NCI-H2029 (cell line): Measurements from ENCODE around the gene AMIGO2.

Source experiments
- DNase-seq: peaks from one replicate; lab custom pipeline; 2025; lab: John Stamatoyannopoulos, UW

AMIGO2 gene

DNA sequence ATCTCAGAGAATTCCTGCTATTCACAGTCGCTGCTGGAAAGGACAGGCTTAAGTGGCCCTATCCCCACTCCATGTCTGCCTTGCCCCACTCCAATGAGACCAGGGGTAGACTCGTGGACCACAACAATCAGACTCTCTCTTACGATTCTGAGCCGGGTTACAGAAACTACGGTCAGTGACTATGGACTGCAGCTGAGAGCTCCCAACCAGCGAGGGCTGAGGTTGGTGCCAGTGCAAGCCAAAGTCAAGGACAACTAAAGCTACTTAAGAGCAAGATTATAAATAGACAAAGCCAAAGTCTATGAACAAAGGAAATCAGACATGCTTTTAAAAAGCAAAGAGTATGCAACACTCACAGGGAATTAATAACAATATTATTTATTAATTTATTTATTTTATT is 18.3 kb upstream of the AMIGO2 start:
- DNase-seq = no peak

DNA sequence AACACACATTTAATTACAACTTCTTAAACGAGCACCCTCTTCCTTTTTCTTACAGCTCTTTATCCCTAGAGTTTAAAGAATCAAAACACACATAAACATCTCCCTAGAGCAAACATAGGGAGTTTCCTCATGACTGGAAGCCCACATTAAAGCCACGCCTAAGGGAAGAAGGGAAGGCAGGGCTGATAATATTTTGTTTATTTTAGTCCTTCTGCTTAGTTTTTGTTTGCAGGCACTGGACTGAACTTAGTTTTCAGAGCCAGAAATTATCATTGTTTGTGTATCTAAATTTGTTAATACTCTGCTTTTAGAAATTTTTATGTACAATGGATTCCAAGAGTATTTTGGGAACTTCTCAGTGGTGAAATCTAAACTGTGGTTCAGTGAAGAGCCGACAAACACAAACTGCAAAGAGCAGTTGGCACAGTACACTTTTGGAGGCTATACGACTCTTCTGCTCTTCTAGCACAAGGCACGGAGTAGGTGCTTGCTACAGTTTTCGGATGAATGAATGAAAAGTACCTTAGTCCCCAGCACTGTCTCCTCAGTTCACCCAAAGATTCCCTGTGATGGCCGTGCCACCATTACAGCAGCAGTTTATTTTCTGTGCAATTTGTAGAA is 17.6 kb upstream of the AMIGO2 start:
- peak; percentile 46 for DNase-seq

DNA sequence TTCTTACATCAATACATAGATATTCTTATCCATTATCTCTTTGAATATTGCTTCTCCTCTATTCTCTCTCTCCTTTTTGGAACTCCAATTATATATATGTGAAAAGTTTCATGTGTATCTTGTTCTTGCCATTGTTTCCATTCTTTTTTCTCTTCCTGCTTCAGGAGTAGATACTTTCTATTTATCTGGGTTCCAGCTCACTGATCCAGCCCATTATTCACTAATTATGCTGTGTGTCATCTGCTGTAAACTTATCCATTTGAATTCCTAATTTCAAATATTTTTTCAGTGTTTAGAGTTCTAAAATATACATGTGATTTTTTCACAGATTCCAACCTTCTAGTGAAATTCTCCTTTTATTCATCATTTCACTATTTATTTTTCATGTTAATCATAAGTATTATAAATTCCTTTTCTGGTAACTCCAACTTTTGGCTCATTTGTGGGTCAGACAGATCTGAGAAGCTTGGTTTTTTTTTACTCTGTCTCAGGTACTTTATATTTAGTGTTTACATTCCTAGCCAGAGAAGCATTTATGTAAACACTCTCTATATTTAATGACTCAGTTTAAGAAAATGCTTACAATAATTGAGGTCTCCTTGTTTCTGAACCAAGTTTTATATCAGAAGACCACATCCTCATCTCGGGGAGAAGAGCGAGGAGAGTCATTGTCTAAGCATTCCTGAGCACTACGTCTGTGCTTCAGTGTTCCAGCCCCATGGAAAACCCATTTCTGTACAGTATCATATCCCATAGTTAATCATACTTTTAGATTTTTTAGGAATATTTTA is 15.9 kb upstream of the AMIGO2 start:
- DNase-seq = no peak

DNA sequence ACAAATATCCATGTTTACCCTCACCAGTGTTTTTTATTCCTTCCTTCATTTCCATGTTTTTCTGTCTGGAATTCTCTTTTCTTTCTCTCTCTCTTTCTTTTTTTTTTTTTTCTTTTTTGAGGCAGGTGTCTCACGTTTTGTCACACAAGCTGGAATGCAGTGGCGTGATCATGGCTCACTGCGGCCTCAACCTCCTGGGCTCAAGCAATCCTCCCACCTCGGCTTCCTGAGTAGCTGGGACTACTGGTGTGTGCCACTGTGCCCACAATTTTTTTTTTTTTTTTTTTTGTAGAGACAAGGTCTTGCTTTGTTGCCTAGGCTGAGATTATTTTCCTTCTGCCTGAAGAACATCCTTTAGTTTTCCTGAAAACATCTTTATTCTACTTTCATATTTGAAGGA is 15.0 kb upstream of the AMIGO2 start:
- DNase-seq = no peak

DNA sequence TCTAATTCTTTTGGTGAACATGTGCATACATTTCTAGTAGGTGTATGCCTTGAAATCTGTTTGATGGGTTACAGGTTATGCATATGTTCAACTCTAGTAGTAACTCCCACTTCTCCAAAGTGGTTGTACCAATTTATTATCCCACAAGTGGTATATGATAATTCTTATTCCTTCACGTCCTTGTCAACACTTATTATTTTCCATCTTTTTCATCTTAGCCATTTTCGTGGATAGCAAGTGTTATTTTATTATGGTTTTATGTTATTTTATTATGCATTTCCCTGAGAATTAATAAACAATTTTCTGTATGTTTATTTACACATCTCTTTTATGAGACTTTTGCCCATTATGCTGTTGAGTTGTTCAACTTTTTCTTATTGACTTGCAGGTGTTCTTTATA is 11.2 kb upstream of the AMIGO2 start:
- no peak for DNase-seq

DNA sequence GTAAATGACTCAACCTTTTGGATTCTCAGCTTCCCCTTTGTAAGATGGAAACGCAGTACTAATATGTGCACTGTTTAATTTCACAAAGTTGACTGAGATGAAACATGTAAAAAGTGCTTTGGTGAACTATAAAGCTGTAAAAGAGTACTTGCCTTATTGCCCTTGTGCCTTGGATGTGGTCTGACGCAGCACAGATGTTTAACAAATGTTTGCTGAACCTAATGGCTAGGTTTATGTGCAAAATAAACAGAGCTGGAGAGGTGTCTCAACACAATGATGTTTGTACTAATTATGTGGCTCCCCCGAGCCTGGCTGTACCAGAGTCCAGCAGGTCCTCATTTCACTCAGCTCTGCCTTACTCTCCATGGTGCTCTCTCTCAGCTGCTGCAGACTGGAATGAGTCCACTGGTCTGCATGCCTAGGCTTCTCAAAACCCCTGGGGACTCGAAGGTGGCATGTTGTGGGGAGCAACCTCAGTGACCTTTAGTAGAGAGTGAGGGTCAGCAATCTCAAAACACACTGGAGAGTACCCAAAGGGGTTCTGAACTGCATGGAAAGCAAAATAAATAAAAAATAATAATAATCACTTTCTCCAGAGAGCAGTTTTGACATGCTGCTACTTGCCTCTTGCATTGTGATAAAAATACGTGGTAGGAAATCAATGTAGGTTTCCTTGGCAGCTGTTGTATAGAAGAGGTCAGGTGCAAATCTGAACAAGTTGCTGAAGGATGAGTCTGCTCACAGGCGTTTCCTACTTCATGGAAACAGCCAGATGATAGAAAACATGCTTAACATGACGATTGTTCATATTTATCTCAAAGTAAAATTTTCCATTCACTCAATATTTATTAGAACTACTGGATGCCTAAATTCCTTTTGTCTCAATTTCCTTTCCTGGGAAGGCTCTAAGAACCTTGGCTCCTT is 8.5 kb upstream of the AMIGO2 start:
- peak; percentile 93 for DNase-seq

DNA sequence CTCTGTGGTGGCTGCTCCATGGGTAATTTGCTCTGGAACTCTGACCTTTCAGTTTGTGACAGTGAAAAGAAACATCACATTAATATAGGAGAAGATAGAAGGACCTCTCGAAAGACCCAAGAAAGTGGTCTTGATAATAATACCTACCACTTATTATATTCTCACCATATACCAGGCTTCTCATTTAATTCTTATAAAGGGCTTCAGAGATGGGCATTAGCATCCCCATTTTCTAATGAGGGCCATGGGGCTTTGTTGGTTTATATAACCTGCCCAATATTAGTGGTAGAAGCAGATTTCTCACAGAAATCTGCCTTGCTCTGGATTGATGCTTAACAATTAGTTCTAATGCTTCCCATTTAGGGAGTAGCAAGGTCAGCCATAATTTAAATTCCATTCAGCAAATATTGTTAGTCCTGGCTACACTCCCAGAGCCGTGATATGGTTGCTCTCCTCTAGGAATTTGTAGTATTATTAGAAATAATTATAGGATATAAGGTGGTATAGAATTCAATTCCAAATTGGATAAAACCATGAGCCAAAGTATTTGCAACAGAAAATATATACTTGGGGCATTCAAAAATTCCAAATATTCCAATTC is 7.4 kb upstream of the AMIGO2 start:
- DNase-seq = peak; percentile 15

DNA sequence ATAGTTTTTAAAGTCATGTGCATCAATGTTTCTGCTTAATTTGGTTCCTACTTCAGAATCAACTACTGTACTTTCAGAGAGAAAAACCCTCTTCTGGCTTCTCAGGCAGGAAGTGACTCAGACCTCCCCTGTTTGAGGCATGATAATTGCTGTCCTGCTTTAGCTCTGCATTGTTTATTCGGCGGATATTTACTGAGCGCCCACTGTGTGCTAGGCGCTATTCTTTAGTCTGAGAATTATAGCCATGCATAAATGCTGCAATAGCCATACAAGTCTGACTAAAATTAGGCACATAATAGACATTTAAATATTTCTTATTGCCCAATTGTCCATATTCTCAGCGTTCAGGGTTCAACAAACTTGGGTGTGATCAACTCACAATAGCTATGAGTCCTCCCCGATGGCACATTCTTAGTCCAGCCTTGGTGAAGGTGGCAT is 6.1 kb upstream of the AMIGO2 start:
- DNase-seq = peak; percentile 73

DNA sequence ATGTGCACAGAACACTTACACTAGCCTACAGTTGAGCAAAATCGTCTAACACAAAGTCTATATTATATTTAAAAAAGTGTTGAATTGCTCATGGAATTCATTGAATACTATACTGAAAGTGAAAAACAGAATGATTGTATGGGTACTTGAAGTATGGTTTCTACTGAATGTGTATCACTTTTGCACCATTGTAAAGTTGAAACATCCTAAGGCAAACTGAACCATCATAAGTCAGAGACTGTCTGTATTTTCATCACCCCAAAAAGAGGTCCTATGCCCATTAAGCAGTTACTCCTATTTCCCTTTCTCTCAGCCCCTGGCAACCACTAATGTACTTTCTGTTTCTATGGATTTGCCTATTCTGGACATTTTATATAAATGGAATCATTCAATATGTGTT is 4.4 kb upstream of the AMIGO2 start:
- DNase-seq = no peak

DNA sequence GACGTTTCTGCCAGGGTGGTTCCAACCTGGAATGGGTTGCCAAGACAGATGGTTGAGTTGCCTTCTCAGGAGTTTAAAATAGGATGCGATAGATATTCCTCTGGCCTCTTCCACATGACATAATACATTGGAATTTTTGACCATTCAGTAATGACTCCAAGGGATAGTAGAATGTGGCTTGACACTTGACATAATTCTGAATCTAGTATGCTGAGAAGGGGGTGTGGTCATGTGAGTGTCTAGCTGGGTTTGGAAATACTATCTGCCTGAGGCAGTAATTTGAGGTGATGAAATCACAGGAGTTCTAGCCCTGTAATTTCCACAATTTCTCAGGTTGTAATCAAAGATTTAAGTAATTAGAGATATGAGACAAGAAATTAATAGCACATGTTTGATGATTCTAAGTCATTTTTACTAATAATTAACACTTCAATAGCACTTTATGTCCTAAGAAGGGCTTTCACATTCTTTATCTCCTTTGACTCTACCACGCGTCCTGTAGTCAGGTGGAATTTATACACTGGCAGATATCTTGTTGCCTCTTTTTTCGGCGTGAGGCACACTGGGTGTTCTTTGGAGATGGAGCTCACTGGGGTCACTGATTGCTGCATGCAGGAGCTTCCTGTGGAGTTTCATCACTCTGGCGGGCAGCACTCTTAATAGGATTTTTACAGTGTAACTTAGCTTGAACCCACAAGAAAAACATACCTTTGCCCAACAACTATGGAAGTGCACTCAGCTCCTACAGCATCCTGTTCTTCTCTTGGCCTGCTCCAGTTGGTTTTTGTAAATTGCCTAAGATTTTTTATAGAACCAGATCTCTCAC is 3.2 kb upstream of the AMIGO2 start:
- DNase-seq = peak; percentile 32

DNA sequence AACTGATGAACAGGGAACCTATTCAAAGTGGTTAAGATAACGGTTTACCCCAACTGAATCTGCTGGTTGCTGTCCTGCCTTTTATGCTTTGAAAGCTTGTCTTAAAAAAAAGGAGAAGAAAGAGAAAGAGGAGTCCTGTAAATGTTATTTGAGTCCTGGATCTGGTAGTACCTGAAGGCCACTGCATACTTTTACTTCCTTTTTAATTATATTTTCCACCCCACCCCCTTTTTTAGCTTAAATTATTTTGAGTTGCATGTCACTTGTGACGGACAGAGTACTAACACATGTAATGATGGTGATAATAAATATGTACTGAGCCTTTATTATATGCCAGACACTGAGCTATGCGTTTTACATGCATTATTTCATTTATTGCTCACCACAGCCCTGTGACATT is 2.5 kb upstream of the AMIGO2 start:
- no peak for DNase-seq

DNA sequence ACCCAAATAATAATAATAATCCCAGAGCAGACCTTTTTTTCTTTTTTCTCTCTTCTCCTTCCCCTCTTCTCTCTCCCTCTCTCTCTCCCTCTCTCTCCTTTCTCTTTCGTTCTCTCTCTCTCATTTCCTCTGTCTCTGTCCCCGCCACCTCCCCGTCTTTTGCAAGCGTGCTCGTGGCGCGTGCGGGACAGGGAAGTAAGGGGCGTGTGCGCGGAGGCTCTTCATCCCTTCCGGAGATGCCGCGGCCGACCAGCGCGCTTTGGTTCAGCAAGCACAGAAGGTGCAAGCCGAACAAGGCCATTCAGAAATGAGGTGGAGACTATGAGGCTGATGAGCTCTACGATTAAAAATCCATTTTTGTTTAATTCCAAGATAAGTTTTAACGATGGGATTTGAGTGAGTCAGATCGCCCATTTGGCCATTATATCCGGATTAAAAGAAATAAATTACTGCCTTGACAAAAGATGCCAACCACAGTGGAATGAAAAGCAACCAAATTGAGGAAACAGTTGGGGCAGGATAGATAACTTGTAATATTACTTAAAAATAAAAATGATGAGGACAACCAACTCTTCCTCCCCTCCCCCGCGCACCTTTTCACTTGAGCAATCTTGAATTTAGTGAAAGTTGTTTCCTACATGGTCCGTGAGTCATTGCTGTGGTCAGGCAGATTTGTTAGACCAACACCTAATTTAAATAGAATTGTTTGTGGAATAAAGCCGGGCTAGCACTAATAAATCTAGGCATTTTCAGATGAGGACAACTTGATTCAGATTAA is 1.2 kb upstream of the AMIGO2 start:
- peak; percentile 59 for DNase-seq

DNA sequence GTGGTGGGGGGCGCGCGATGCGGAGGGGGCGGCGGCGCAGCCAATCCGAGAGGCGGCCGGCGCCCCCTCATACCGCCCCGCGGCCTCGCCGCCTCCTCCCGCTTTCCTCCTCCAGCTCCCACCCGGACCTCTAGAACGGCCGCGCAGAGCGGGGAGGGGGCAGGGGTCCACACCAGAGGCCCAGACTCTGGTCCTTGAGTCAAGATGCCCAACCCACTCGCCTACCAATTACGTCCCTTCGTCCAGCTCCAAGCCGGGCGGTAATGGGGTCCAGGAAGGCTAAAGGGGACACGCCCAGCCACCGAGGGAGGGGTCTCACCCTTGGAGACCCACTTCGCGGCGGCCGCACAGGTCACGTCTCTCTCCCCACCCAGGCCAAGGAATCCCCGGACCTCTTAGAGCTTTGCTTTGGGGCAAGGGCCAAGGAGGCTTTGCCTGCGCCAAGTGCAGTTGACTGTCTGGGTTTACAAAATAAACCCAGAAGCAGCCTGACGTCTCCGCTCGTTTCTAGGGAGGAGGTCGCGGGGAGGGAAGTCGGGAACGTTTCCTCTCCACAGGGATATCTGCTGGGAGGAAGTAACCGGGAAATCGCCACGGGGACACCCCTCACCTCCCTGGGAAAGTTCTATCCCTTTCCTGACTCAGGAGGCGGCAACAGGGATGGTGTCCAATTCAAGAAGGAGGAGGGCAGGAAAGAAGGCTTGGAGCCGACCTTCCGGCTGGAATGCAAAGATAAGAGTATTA is 394 bp upstream of the AMIGO2 start:
- DNase-seq = peak; percentile 67

DNA sequence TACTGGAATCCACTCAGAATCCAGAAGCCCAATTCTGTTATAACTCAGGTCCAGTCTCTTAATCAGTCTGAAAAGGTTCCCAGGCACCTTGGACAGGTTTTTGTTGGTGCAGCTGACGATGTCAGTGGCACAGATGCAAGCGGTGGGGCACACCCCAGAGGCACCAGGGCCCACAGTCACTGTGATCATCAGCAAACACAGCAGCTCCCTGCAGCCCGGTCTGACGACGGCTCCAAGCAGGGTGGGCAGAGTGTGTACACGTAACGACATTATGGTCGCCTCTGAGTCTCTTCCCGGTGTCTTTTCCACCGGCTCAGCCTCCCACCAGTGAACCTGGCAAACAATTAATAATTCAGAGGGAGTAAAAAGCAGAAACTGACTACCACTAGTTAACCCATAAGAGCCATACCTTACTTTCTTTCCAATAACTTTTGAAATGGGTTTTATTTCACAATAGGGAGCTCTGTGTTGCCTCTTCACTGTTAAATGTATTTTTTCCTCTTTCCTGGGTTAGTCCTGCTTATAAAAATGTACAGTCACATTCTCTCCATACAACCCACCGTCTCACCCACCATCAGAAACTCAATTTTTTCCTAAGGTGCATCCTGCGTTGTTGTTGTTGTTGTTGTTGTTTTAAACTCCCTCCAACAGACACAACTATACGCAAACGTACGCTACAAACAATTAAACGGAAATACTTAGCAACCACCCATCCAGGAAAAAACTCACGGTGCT is 859 bp downstream of the AMIGO2 start:
- peak; percentile 12 for DNase-seq

DNA sequence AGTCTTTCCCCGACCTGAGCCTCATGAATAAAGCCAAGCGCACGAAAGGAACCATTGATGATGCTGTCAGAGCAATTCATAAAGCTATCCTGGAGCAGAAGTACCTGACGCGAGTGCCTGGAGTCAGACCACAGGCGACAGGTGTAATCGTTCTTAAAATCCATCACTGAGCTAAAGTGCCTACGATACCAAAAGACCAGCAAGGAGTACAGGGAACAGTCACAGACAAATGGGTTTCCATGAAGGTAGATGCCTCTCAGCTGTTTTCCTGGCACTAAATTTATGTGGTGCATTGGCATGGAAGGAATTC is 1.7 kb downstream of the AMIGO2 start:
- no peak for DNase-seq

DNA sequence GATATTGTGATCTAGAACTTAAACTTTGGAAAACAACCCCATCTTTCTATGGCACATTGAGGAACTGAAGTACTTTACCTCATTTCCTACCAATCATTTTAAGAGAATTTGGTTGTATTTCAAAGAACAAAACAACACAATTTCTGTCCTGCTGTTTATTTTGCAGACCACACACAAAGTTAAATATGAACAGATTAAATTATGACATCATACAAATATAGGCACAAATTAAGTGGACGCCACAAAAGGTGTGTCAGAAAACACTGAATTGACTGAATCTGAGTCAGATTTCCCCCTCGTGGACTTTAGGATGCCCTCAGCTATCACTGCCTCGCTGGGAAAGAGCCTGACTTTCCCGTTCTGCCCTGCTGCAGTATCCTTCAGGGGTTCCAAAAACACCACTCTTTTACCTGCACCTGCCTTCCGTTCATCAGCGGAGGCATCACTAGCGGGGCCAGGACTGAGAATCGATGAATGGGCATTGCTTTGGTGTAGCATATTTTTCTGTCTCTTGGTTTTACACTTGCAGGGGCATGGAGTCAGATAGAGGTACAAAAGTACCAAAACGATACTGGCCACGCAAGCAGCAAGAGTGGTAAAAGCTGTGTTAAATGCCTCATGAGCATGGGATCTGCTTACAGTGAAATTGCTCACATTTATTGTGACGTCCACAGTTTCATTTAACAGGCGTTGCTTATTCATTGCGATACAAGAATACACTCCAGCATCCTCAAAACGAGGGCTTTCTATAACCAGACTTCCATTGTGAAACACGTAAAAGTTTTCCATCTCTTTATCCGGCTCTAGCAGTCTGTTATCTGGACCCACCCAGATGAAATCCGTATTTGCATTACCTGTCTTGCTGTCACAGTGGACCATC is 2.3 kb downstream of the AMIGO2 start:
- no peak for DNase-seq

DNA sequence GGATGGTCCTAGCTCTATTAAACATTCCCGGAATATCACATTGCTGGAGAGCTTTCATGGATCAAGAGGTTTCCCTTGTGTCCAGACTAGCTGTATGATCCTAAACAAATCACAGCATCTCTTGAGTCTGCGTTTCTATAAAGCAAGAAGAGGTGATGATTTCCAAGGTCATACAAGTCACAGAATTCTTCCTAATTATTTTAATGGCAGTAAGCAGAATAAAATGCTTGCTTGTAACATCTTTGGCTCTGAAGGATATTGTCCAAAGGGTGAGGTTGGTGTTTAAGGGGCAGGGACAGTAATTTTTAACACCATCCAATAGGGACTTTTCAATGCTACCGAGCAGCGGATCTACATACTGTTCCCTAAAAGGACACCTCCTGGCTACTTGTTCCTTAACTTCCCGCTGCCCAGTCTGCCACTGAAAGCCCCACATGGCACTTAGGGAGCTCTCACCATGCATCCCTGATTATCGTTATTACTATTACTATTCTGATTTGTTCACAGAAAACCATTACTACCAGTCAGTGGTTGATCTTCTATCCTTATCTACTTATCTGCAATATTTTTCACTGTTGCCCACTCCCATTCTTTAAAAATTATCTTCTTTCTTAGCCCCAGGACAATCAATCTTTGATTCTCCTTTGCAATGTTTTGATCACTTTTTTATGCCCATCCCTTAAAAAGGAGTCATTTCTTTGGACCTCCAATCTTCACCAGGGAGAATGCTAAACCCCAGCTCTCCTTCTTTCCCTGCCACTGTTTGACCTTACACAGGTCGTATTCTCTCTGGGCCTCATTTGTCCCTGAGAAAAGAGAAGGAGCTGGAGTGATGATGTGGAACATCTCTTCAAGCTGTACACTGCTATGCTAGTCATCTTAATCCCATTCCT is 4.3 kb downstream of the AMIGO2 start:
- no peak for DNase-seq
